SK-N-MC (cell line): ENCODE measurements around the gene MYH16.
"Not testable (repeated sequence)": the region's sequence is repeated elsewhere in the genome, so short reads cannot be mapped to it uniquely, and the experiment has no call there.

Source experiments
- DNase-seq: peaks from one replicate; pipeline ENCODE4 v3.0.0-alpha.2; 2011; ENCODE audit warnings: low read depth, low spot score
- H3K27ac ChIP-seq: fragments of 200-600 bp; sonication (generic); 2 replicates; pipeline ENCODE4 v1.5.1; 2016; ENCODE audit warnings: mixed run types
- H3K36me3 ChIP-seq: fragments of 200-600 bp; sonication (generic); 2 replicates; pipeline ENCODE4 v1.6.1; 2017; ENCODE audit warnings: antibody characterized with exemption, low read length, mixed read lengths; ENCODE audit not compliant: insufficient read depth
- H3K4me3 ChIP-seq: fragments of 200-600 bp; sonication (generic); 2 replicates; pipeline ENCODE4 v1.5.1; 2016
- H3K9ac ChIP-seq: fragments of 200-600 bp; sonication (generic); 2 replicates; pipeline ENCODE4 v1.8.0; 2017; ENCODE audit warnings: mixed run types, mixed read lengths; ENCODE audit not compliant: insufficient read length
- H3K9me3 ChIP-seq: fragments of 200-600 bp; sonication (generic); 2 replicates; pipeline ENCODE4 v1.6.1; 2017; ENCODE audit warnings: low read depth, mild to moderate bottlenecking, antibody characterized with exemption, low read length, moderate library complexity, mixed read lengths
- EZH2 ChIP-seq: fragments of 200-600 bp; sonication (generic); IDR thresholded peaks from one replicate; pipeline ENCODE4 v1.6.1; 2017; ENCODE audit warnings: antibody characterized with exemption
- FOXP2 ChIP-seq: optimal IDR thresholded peaks from 2 replicates; pipeline ENCODE3; 2011; ENCODE audit warnings: mild to moderate bottlenecking, moderate library complexity; ENCODE audit not compliant: insufficient read depth; ENCODE audit errors: extremely low read length, control extremely low read depth
- POLR2AphosphoS5 ChIP-seq: IDR thresholded peaks from 2 replicates; pipeline ENCODE4 v1.6.1; 2012; ENCODE audit warnings: mild to moderate bottlenecking, low read depth, low read length, borderline replicate concordance

The MYH16 gene

GRCh38 chr7:99267841-99268576, 4.6 kb upstream of the MYH16 start:
- TF ChIP-seq POLR2AphosphoS5 (no peak), FOXP2 (no peak), EZH2 (no peak)
- no peak overlapping the region for H3K9ac ChIP-seq
- H3K27ac ChIP-seq: no peak overlapping the region
- no peaks in the 10 kb centered on the region for H3K36me3 ChIP-seq
- no peak overlapping the region for H3K4me3 ChIP-seq
- no peak for DNase-seq
- no peaks in the 10 kb centered on the region for H3K9me3 ChIP-seq

DNA sequence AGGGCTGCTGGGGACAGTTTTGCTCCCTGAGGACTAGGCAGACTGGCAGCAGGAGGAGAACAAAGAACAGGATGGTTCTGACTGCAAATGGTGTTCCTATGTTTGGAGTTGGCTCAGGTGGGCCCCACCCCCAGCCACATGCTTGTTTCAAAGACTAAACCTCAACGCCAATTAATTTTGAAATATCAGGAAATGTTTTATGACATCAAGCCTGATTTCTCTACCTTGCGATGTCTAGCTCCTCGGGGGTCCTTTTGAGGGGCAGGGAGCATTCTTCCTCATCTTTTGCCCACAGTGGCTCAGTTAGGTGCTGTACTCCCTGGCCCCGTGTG, 4.1 kb upstream of the MYH16 start:
- no peak overlapping the region for H3K27ac ChIP-seq
- no peak overlapping the region for H3K4me3 ChIP-seq
- no peak for TF ChIP-seq POLR2AphosphoS5
- no peak for TF ChIP-seq EZH2
- TF ChIP-seq FOXP2: no peak
- no peak overlapping the region for H3K9ac ChIP-seq
- DNase-seq: no peak
- H3K9me3 ChIP-seq: no peaks in the 10 kb centered on the region
- no peaks in the 10 kb centered on the region for H3K36me3 ChIP-seq

DNA sequence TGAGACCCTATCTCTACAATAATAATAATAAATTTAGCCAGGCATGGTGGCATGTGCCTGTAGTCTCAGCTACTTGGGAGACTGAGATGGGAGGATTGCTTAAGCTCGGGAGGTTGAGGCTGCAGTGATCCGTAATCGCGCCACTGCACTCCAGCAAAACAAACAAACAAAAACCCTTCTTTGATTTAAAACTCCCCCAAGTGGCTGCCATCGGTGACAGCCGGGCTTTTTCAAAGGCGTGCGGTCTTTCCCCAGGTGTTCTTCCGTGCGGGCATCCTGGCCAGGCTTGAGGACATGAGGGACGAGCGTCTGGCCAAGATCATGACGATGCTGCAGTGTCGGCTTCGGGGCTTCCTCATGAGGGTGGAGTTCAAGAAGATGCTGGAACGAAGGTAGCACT, 1.9 kb upstream of the MYH16 start:
- Histone ChIP-seq H3K4me3 (no peak overlapping the region), H3K9ac (no peak overlapping the region)

DNA sequence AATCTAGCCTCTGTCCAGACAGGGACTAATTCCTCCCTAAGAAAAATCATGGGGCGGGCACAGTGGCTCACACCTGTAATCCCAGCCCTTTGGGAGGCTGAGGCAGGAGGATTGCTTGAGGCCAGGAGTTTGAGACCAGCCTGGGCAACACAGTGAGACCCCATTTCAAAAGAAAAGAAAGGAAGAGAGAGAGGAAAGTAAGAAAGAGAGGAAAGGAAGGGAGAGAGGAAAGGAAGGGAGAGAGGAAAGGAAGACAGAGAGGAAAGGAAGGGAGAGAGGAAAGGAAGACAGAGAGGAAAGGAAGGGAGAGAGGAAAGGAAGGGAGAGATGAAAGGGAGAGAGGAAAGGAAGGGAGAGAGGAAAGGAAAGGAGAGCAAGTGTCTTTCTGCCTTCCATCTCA, 922 bp downstream of the MYH16 start:
- H3K9ac ChIP-seq, H3K4me3 ChIP-seq, H3K9me3 ChIP-seq, H3K27ac ChIP-seq, H3K36me3 ChIP-seq, DNase-seq: not testable (repeated sequence)

More for the DNA sequence above, 1.9 kb upstream of the MYH16 start:
- TF ChIP-seq POLR2AphosphoS5 (no peak), FOXP2 (no peak), EZH2 (no peak)
- DNase-seq: no peak
- H3K27ac ChIP-seq: no peak overlapping the region
- no peaks in the 10 kb centered on the region for H3K9me3 ChIP-seq
- H3K36me3 ChIP-seq: no peaks in the 10 kb centered on the region

DNA sequence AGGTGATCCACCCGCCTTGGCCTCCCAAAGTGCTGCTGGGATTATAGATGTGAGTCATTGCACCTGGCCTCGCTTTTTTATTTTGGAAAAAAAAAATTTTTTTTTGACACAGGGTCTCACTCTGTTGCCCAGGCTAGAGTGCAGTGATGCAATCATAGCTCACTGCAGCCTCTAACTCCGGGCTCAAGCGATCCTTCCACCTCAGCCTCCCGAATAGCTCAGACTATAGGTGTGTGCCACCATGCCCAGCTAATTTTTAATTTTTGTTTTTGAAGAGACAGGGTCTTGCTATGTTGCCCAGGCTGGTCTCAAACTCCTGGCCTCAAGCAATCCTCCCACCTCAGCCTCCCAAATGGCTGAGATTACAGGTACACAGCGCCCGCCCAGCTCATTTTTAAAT, 2.3 kb downstream of the MYH16 start:
- H3K9me3 ChIP-seq, H3K9ac ChIP-seq, H3K36me3 ChIP-seq, H3K4me3 ChIP-seq, DNase-seq, H3K27ac ChIP-seq: not testable (repeated sequence)

- H3K9ac ChIP-seq: no peak overlapping the region
- no peak overlapping the region for H3K27ac ChIP-seq
- no peaks in the 10 kb centered on the region for H3K36me3 ChIP-seq
- H3K4me3 ChIP-seq: no peak overlapping the region
- H3K9me3 ChIP-seq: no peaks in the 10 kb centered on the region
- no peak for DNase-seq
- no peak for TF ChIP-seq POLR2AphosphoS5
- no peak for TF ChIP-seq EZH2
- no peak for TF ChIP-seq FOXP2
Observed at GRCh38 chr7:99275496-99275895, 2.9 kb downstream of the MYH16 start.

GRCh38 chr7:99278180-99278579, 5.5 kb downstream of the MYH16 start:
- no peak for TF ChIP-seq EZH2
- Histone ChIP-seq H3K4me3 (no peak overlapping the region), H3K36me3 (no peaks in the 10 kb centered on the region), H3K9me3 (no peaks in the 10 kb centered on the region), H3K9ac (no peak overlapping the region), H3K27ac (no peak overlapping the region)
- DNase-seq: no peak

DNA sequence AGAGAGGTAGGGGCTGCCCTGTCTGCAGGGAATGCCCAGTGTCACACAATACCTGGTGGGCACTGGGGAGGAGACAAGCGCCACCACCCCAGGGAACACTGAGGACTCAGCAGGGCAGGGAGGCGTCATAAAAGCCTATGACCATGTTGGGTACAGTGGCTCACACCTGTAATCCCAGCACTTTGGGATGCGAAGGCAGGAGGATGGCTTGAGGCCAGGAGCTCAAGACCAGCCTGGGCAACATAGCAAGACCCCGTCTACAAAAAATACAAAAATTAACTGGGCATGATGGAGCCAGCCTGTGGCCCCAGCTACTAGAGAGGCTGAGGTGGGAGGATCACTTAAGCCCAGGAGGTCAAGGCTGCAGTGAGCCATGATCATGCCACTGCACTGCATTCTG, 11.5 kb downstream of the MYH16 start:
- H3K4me3 ChIP-seq: not testable (repeated sequence)

GRCh38 chr7:99287779-99288534, 15.3 kb downstream of the MYH16 start:
- Histone ChIP-seq H3K9ac (no peak overlapping the region), H3K9me3 (no peaks in the 10 kb centered on the region), H3K4me3 (no peak overlapping the region), H3K36me3 (no peaks in the 10 kb centered on the region), H3K27ac (no peak overlapping the region)
- TF ChIP-seq POLR2AphosphoS5: no peak
- TF ChIP-seq EZH2: no peak
- TF ChIP-seq FOXP2: no peak
- DNase-seq: no peak

More for the DNA sequence above, 11.5 kb downstream of the MYH16 start:
- not testable (repeated sequence) for DNase-seq, H3K9me3 ChIP-seq, H3K36me3 ChIP-seq, H3K27ac ChIP-seq, H3K9ac ChIP-seq
